HEK293 (cell line): Measurements from ENCODE around the gene ZMYND10.

Experiments used
- BCL11A ChIP-seq: fragments of 450-650 bp; formaldehyde crosslinking; IDR thresholded peaks from 2 replicates; pipeline ENCODE4 v1.5.1; 2016; ENCODE audit warnings: low read depth, missing biosample characterization, missing genetic modification characterization
- KLF7 ChIP-seq: fragments of 450-650 bp; formaldehyde crosslinking; IDR thresholded peaks from 2 replicates; pipeline ENCODE4 v1.5.1; 2016; ENCODE audit warnings: missing biosample characterization, missing genetic modification characterization, borderline replicate concordance
- YY1 ChIP-seq: fragments of 450-650 bp; formaldehyde crosslinking; IDR thresholded peaks from 2 replicates; pipeline ENCODE4 v1.5.1; 2018; ENCODE audit warnings: missing biosample characterization, missing genetic modification characterization
- TF ChIP-seq, protein P1 (sequence below): fragments of 450-650 bp; formaldehyde crosslinking; IDR thresholded peaks from 2 replicates; pipeline ENCODE4 v1.5.1; 2016; ENCODE audit warnings: missing biosample characterization, missing genetic modification characterization
- TF ChIP-seq, protein P2 (sequence below): fragments of 450-650 bp; formaldehyde crosslinking; IDR thresholded peaks from 2 replicates; pipeline ENCODE4 v1.5.1; 2017; ENCODE audit warnings: missing biosample characterization, missing genetic modification characterization
- TF ChIP-seq, protein P3 (sequence below): fragments of 450-650 bp; formaldehyde crosslinking; IDR thresholded peaks from 2 replicates; pipeline ENCODE4 v1.5.1; 2017; ENCODE audit warnings: missing biosample characterization, missing genetic modification characterization
- TF ChIP-seq, protein P4 (sequence below): fragments of 450-650 bp; formaldehyde crosslinking; IDR thresholded peaks from 2 replicates; pipeline ENCODE4 v1.5.1; 2016; ENCODE audit warnings: missing biosample characterization, missing genetic modification characterization
- TF ChIP-seq, protein P5 (sequence below): fragments of 450-650 bp; formaldehyde crosslinking; IDR thresholded peaks from 2 replicates; pipeline ENCODE4 v1.5.1; 2016; ENCODE audit warnings: missing biosample characterization, missing genetic modification characterization
- TF ChIP-seq, protein P6 (sequence below): fragments of 450-650 bp; formaldehyde crosslinking; IDR thresholded peaks from 2 replicates; pipeline ENCODE4 v1.5.1; 2016; ENCODE audit warnings: missing biosample characterization, missing genetic modification characterization
- TF ChIP-seq, protein P7 (sequence below): fragments of 450-650 bp; formaldehyde crosslinking; IDR thresholded peaks from 2 replicates; pipeline ENCODE4 v1.5.1; 2016; ENCODE audit warnings: missing biosample characterization, missing genetic modification characterization

DNA sequence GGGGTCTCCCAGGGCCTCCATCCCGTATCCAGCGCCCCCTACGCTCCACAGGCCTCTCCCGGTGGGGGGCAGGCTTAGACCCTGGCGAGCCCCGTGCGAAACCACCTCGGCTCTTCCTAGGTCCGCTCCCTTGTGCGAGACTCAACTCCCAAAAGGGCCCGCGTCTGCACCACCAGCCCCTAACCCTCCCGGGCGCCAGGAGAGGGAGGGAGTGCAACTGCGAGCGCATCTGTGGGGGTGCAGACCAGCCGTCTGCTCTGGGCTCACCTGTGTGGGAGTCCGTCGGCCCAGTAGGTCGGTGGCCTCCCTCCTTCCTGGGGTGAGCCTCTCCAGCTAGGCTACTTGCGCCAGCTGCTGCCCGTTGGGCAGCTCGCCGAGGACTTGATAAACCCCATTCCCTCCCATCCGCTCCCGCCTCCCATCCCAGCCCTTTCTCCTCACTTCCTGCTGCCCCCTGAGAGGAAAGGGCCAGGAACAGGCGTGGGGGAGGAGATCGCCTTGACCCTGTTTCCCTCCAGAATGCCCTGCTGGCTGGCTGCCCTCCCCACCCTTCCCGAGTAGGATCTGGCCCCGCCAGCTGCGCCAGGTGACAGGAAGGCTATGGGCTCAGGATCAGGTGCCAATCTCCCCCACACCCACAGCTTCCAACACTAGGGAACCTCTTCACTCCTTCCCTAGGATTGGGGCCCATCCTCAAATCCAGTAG lies 23.0 kb downstream of the ZMYND10 start, which contains the start of gene HYAL2:
- TF ChIP-seq, protein P1, sequence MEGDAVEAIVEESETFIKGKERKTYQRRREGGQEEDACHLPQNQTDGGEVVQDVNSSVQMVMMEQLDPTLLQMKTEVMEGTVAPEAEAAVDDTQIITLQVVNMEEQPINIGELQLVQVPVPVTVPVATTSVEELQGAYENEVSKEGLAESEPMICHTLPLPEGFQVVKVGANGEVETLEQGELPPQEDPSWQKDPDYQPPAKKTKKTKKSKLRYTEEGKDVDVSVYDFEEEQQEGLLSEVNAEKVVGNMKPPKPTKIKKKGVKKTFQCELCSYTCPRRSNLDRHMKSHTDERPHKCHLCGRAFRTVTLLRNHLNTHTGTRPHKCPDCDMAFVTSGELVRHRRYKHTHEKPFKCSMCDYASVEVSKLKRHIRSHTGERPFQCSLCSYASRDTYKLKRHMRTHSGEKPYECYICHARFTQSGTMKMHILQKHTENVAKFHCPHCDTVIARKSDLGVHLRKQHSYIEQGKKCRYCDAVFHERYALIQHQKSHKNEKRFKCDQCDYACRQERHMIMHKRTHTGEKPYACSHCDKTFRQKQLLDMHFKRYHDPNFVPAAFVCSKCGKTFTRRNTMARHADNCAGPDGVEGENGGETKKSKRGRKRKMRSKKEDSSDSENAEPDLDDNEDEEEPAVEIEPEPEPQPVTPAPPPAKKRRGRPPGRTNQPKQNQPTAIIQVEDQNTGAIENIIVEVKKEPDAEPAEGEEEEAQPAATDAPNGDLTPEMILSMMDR (tag by site-specific recombination): no peak
- TF ChIP-seq, protein P2, sequence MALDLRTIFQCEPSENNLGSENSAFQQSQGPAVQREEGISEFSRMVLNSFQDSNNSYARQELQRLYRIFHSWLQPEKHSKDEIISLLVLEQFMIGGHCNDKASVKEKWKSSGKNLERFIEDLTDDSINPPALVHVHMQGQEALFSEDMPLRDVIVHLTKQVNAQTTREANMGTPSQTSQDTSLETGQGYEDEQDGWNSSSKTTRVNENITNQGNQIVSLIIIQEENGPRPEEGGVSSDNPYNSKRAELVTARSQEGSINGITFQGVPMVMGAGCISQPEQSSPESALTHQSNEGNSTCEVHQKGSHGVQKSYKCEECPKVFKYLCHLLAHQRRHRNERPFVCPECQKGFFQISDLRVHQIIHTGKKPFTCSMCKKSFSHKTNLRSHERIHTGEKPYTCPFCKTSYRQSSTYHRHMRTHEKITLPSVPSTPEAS (tag by site-specific recombination): no peak
- no peak for TF ChIP-seq YY1
- TF ChIP-seq, protein P3, sequence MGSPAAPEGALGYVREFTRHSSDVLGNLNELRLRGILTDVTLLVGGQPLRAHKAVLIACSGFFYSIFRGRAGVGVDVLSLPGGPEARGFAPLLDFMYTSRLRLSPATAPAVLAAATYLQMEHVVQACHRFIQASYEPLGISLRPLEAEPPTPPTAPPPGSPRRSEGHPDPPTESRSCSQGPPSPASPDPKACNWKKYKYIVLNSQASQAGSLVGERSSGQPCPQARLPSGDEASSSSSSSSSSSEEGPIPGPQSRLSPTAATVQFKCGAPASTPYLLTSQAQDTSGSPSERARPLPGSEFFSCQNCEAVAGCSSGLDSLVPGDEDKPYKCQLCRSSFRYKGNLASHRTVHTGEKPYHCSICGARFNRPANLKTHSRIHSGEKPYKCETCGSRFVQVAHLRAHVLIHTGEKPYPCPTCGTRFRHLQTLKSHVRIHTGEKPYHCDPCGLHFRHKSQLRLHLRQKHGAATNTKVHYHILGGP (tag by site-specific recombination): no peak
- TF ChIP-seq, protein P4, sequence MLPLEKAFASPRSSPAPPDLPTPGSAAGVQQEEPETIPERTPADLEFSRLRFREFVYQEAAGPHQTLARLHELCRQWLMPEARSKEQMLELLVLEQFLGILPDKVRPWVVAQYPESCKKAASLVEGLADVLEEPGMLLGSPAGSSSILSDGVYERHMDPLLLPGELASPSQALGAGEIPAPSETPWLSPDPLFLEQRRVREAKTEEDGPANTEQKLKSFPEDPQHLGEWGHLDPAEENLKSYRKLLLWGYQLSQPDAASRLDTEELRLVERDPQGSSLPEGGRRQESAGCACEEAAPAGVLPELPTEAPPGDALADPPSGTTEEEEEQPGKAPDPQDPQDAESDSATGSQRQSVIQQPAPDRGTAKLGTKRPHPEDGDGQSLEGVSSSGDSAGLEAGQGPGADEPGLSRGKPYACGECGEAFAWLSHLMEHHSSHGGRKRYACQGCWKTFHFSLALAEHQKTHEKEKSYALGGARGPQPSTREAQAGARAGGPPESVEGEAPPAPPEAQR: no peak
- TF ChIP-seq, protein P5, sequence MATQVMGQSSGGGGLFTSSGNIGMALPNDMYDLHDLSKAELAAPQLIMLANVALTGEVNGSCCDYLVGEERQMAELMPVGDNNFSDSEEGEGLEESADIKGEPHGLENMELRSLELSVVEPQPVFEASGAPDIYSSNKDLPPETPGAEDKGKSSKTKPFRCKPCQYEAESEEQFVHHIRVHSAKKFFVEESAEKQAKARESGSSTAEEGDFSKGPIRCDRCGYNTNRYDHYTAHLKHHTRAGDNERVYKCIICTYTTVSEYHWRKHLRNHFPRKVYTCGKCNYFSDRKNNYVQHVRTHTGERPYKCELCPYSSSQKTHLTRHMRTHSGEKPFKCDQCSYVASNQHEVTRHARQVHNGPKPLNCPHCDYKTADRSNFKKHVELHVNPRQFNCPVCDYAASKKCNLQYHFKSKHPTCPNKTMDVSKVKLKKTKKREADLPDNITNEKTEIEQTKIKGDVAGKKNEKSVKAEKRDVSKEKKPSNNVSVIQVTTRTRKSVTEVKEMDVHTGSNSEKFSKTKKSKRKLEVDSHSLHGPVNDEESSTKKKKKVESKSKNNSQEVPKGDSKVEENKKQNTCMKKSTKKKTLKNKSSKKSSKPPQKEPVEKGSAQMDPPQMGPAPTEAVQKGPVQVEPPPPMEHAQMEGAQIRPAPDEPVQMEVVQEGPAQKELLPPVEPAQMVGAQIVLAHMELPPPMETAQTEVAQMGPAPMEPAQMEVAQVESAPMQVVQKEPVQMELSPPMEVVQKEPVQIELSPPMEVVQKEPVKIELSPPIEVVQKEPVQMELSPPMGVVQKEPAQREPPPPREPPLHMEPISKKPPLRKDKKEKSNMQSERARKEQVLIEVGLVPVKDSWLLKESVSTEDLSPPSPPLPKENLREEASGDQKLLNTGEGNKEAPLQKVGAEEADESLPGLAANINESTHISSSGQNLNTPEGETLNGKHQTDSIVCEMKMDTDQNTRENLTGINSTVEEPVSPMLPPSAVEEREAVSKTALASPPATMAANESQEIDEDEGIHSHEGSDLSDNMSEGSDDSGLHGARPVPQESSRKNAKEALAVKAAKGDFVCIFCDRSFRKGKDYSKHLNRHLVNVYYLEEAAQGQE (tag by site-specific recombination): no peak
- TF ChIP-seq, protein P6, sequence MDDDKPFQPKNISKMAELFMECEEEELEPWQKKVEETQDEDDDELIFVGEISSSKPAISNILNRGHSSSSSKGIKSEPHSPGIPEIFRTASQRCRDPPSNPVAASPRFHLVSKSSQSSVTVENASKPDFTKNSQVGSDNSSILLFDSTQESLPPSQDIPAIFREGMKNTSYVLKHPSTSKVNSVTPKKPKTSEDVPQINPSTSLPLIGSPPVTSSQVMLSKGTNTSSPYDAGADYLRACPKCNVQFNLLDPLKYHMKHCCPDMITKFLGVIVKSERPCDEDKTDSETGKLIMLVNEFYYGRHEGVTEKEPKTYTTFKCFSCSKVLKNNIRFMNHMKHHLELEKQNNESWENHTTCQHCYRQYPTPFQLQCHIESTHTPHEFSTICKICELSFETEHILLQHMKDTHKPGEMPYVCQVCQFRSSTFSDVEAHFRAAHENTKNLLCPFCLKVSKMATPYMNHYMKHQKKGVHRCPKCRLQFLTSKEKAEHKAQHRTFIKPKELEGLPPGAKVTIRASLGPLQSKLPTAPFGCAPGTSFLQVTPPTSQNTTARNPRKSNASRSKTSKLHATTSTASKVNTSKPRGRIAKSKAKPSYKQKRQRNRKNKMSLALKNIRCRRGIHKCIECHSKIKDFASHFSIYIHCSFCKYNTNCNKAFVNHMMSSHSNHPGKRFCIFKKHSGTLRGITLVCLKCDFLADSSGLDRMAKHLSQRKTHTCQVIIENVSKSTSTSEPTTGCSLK (tag by site-specific recombination): no peak
- no peak for TF ChIP-seq BCL11A (tag by site-specific recombination)
- TF ChIP-seq, protein P7, sequence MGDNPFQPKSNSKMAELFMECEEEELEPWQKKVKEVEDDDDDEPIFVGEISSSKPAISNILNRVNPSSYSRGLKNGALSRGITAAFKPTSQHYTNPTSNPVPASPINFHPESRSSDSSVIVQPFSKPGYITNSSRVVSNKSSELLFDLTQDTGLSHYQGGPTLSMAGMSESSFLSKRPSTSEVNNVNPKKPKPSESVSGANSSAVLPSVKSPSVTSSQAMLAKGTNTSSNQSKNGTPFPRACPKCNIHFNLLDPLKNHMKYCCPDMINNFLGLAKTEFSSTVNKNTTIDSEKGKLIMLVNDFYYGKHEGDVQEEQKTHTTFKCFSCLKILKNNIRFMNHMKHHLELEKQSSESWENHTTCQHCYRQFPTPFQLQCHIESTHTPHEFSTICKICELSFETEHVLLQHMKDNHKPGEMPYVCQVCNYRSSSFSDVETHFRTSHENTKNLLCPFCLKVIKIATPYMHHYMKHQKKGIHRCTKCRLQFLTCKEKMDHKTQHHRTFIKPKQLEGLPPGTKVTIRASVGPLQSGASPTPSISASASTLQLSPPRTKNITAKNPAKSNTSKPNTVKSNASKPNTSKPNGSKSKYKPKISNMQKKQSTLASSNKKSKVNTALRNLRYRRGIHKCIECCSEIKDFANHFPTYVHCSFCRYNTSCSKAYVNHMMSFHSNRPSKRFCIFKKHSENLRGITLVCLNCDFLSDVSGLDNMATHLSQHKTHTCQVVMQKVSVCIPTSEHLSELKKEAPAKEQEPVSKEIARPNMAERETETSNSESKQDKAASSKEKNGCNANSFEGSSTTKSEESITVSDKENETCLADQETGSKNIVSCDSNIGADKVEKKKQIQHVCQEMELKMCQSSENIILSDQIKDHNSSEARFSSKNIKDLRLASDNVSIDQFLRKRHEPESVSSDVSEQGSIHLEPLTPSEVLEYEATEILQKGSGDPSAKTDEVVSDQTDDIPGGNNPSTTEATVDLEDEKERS (tag by site-specific recombination): no peak
- no peak for TF ChIP-seq KLF7
